Skin of body (tissue), 3 donors: Measurements from ENCODE around the gene ZNF487. TPM values are rescaled to one million over a fixed set of nuclear protein-coding genes. Genes with fewer than 3 reads are reported as not detected.

Experiments used
- DNase-seq: peaks from one replicate; lab custom pipeline; 2025; lab: John Stamatoyannopoulos, UW
- small RNA-seq: library from RNA; depleted of rRNA; stranded (forward); fragments of <200 nt; gene quantifications from one replicate; pipeline ENCODE3, GENCODE V24; 2014; ENCODE audit warnings: low replicate concordance
- total RNA-seq: library from RNA; depleted of rRNA; stranded (reverse); fragments of >200 nt; gene quantifications from one replicate; pipeline ENCODE4 v1.2.3, GENCODE V29; 2014

ZNF487 gene
- total RNA-seq, 1 donor from 2014 or later, result 8.0 TPM

DNA sequence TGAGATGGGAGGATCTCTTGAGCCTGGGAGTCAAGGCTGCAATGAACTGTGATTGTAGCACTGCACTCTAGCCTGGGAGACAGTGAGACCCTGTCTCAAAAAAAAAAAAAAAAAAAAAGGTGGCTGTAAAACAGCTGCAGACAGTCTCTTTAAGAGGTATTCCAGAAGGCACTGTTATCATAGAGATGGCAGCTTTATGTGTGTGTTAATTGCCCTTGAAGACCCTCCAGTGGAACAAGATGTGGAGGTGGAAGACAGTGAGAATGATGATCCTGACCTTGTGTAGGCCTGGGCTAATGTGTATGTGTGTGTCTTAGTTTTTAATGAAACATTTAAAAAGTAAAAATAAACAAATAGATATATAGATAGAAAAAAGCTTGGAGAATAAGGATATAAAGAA lies 66.0 kb downstream of the ZNF487 start:
- no peak for DNase-seq

GRCh38 chr10:43524434-43525247 lies 87.7 kb downstream of the ZNF487 start:
- no peak for DNase-seq

Small RNA genes within 50 kb of the gene (small RNA-seq; reads per million reads assigned to genes)
- 0.07 reads per million for gene RNU7-193P
- not detected for gene SNORD3J

Other genes starting within 250 kb of the ZNF487 start
- gene RASGEF1A, start 170.0 kb upstream of the ZNF487 start, total RNA-seq, result 0.79 TPM
- not detected for gene FXYD4, start 65.5 kb upstream of the ZNF487 start, total RNA-seq
- gene HNRNPF, start 27.9 kb upstream of the ZNF487 start, total RNA-seq, result 122 TPM
- 5.6 TPM for gene ZNF239, start 137.5 kb downstream of the ZNF487 start, total RNA-seq
- 3.8 TPM for gene ZNF485, start 169.3 kb downstream of the ZNF487 start, total RNA-seq
- 28.4 TPM for gene ZNF32, start 211.8 kb downstream of the ZNF487 start, total RNA-seq